Endothelial cell of hepatic sinusoid (primary cell): ENCODE data around the gene UACA.
"Not testable (repeated sequence)": the region's sequence is repeated elsewhere in the genome, so short reads cannot be mapped to it uniquely, and the experiment has no call there.

Source experiments
- in situ Hi-C: cut with HindIII; loops from 2 replicates; pipeline ENCODE4 v1.10.0; 2017; ENCODE audit warnings: low sequenced_read_pairs

UACA gene

GRCh38 chr15:70753101-70753829 lies 10.1 kb downstream of the UACA start:
- in situ Hi-C loops: no loop called here

- in situ Hi-C loops: no loop called here
Measured at GRCh38 chr15:70752193-70752635, 11.1 kb downstream of the UACA start.

GRCh38 chr15:70750203-70750869 lies 13.0 kb downstream of the UACA start:
- in situ Hi-C loops: no loop called here

GRCh38 chr15:70748281-70748747 lies 15.0 kb downstream of the UACA start:
- in situ Hi-C loops: no loop called here

- in situ Hi-C loops: not testable (repeated sequence)
Measured at GRCh38 chr15:70746598-70746997, 16.8 kb downstream of the UACA start.

- in situ Hi-C loops: no loop called here
Measured at GRCh38 chr15:70742928-70743327, 20.4 kb downstream of the UACA start.

GRCh38 chr15:70741677-70742293 lies 21.6 kb downstream of the UACA start:
- in situ Hi-C loops: no loop called here

GRCh38 chr15:70741107-70741531 lies 22.2 kb downstream of the UACA start:
- in situ Hi-C loops: no loop called here

GRCh38 chr15:70735040-70735439 lies 28.3 kb downstream of the UACA start:
- in situ Hi-C loops: not testable (repeated sequence)

GRCh38 chr15:70729164-70729563 lies 34.2 kb downstream of the UACA start:
- in situ Hi-C loops: no loop called here

GRCh38 chr15:70726753-70727152 lies 36.6 kb downstream of the UACA start:
- in situ Hi-C loops: no loop called here

GRCh38 chr15:70723927-70724326 lies 39.4 kb downstream of the UACA start:
- in situ Hi-C loops: no loop called here

- in situ Hi-C loops: no loop called here
Measured at GRCh38 chr15:70723122-70723422, 40.3 kb downstream of the UACA start.

- in situ Hi-C loops: no loop called here
Measured at GRCh38 chr15:70722266-70723121, 40.9 kb downstream of the UACA start.

- in situ Hi-C loops: no loop called here
Measured at GRCh38 chr15:70720228-70721016, 42.9 kb downstream of the UACA start.

GRCh38 chr15:70717237-70717793 lies 46.0 kb downstream of the UACA start:
- in situ Hi-C loops: no loop called here

- in situ Hi-C loops: no loop called here
Measured at GRCh38 chr15:70715840-70716485, 47.4 kb downstream of the UACA start.

GRCh38 chr15:70714565-70714964 lies 48.8 kb downstream of the UACA start:
- in situ Hi-C loops: no loop called here

- in situ Hi-C loops: no loop called here
Measured at GRCh38 chr15:70714015-70714414, 49.3 kb downstream of the UACA start.

- in situ Hi-C loops: no loop called here
Measured at GRCh38 chr15:70712271-70712670, 51.1 kb downstream of the UACA start.
